Activated CD8-positive, alpha-beta memory T cell treated with anti-CD3 and anti-CD28 coated beads for 36 hours (primary cell): ENCODE results near the gene KLF6. TPM values are rescaled to one million over a fixed set of nuclear protein-coding genes. Genes with fewer than 3 reads are reported as not detected.

Source experiments
- CTCF ChIA-PET: fragments of 350-600 bp; sonication (Branson Sonifier 250); formaldehyde crosslinking; loops from one replicate; lab custom pipeline; 2021; ENCODE audit warnings: antibody characterized with exemption; lab: Charles Lee
- POLR2A ChIA-PET: fragments of 350-600 bp; sonication (Branson Sonifier 250); formaldehyde crosslinking; loops from one replicate; lab custom pipeline; 2021; ENCODE audit warnings: antibody characterized with exemption; lab: Charles Lee
- total RNA-seq, 2 experiments: library from RNA; stranded (reverse); gene quantifications; one replicate each; pipeline ENCODE4 v1.2.3, GENCODE V29; 2021

KLF6 gene
- total RNA-seq, 2 experiments from 2014 or later = 124 to 128 TPM

DNA sequence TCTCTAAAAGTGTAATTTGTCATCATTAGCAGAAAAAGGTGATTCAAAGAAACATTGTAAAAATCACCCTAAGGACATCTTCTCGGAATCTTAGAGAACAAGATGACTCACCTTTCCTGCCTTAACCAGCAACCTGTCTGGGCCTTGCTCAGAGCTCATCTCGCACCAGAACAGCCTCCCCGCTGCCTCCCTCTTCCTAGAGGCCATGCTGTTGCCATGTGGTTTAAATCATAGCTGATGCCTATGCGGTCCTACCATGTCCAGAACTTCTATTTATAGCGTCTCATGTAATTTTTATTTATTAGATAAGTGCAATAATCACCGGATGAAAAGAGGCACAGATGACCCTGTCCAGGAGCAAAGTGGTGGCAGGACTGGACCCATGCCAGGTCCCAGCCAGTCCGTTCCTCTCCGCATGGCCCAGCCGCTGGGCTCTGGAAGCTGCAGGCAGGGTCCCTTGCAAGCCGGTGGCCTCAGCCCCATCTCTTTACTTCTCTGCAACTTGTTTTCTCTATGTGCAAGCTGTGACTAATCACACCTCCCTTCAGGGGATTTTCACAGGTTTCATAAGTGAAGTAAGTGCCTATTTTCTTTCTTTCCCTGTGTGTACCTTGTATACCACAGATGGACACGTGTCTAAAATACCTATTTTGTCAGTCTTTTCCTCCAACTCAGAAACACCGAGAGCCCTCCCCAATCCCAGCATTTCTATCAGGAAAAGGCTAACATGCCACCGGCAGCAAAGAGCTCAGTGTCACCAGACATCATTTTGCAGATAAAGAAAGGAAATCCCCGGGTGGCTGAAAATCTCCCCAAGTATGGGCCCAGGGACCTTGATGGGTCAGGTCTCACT is 27.1 kb downstream of the KLF6 start:
- ChIA-PET CTCF (interaction anchor here (0.9 to 2.2 kb wide), 5 partner anchors 18 to 560 kb away, joined by 3 to 12 read pairs (median 6); no protein-coding TSS in a partner anchor), POLR2A (interaction anchor here (0.6 to 5.0 kb wide), 12 partner anchors 16 to 560 kb away, joined by 3 to 68 read pairs (median 6); partner anchors contain the start of gene KLF6)

DNA sequence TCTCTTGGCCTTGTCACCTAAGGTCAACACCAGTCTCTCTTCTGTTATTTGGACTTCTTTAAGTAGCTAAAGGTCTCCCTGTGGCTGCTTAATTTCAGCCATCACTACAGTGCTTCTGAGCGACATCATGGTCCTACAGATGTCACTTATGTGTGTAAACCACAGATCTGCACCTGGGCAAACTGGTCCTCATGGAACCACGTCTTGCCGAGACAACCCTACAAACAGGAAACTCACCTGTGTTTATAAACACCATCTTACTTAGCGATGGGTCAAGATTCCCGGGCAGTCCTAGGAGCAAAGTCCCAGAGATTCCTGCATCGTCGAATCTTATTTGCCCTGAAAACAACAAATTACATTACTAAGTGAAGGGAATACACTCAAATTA is 27.8 kb downstream of the KLF6 start:
- POLR2A ChIA-PET = interaction anchor here (0.9 to 5.0 kb wide), 9 partner anchors 15 to 134 kb away, joined by 4 to 68 read pairs (median 8); partner anchors contain the start of gene KLF6
- CTCF ChIA-PET = interaction anchor here (0.9 to 2.2 kb wide), 5 partner anchors 17 to 560 kb away, joined by 3 to 12 read pairs (median 6); no protein-coding TSS in a partner anchor

DNA sequence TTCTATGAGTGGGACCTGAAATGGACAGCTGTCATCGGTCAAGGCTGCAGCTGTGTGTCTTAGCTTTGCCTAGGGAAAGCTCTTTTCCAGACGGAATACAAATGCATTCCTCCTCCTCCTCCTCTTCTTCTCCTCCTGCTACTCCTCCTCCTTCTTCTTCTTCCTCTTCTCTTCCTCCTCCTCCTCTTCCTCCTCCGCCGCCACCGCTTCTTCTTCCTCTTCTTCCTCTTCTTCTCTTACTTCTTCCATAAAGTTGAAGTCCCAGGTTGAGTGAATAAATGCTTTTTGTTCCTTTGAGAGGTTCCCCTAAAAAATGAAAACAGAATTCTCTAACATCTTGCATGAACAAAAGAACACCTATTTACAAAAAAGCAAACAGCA is 28.7 kb downstream of the KLF6 start:
- POLR2A ChIA-PET = interaction anchor here (0.6 to 5.0 kb wide), 4 partner anchors 11 to 54 kb away, joined by 3 to 68 read pairs (median 6); partner anchors contain the start of gene KLF6
- CTCF ChIA-PET = interaction anchor here (1.2 to 1.4 kb wide), 2 partner anchors 16 to 25 kb away, joined by 3 to 4 read pairs; no protein-coding TSS in a partner anchor

DNA sequence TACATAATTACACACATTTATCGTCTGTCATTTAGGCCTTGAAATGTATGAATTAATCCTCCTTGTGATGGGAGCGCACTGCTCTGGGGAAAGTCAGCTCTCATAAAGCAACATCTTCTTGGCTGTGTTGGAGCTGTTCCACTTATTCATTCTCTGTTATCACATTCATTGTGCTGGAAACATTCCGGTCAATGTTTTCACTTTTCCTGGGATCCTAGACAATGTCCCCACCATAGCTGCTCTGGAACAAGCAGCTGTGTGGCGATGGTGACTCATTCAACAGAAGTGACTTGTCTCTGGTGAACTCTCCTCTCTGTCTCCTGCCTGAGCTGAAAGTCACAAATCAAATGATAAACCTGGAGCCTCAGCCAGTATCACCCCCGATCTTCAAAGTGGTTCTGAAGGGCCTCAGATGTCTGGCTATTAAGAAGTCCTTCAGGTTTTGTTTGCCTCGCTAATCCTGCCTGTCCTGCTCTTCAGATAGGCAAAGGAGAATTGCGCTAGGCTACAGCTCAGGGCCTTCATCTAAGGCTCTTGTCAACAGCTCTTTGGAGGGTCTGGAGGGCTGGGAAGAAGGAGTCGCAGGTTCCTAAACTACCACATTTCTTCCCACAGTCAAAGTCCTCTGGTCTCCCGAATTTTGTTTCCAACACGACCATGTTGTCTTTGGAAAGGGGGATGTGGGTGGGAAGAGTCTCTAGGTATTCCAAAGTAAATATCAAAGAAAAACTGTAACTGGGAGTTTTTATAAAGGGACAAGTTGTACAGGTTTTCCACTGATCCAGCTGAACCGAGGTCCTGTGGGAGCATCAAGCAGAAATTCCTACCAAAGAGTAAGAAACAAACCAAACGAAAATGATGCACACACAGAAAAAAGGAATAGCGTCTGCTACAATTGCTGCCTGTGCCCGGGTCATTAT is 29.3 kb downstream of the KLF6 start:
- ChIA-PET POLR2A (interaction anchor here (1.1 to 5.0 kb wide), 3 partner anchors 20 to 55 kb away, joined by 3 to 68 read pairs (median 3); partner anchors contain the start of gene KLF6), CTCF (interaction anchor here (1.0 to 1.4 kb wide), 3 partner anchors 8 to 26 kb away, joined by 3 to 4 read pairs (median 3); no protein-coding TSS in a partner anchor)

DNA sequence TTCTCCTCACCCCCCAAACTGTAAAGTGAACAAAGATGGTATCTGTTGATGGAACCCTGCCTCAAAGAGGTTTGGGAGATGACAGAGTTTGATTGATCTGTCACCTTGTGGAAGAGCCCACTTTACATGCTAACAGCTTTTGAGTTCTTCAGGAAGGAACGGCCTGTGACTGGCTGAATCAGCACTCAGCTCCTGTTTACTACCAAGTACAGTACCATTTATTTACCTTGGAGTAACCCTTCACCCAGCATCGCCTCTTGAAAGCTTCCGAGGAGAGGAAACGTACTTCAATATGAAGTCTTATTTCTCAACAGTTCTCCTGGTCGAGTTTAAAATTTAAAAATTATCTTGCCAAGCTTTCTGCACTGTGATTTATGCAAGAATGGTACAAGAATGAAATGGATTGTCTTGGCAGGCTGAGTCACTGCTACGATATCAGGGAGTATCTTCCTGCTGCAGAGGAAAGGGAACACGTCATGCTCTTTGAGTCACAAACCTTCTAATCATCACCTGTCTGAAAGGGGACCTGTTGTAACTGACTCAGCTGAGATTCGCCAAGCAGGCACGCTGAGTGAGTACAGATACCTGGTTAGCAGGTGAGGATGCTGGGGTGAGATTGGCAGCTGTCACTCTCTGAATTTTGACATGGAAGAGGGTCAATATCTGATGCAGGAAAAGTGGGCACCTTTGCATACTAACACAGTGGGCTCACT is 30.1 kb downstream of the KLF6 start:
- ChIA-PET CTCF (interaction anchor here (1.0 to 1.2 kb wide), 2 partner anchors 9 to 27 kb away, joined by 3 read pairs; no protein-coding TSS in a partner anchor), POLR2A (interaction anchor here (0.6 to 5.0 kb wide), 5 partner anchors 15 to 56 kb away, joined by 3 to 68 read pairs (median 3); partner anchors contain the start of gene KLF6)

DNA sequence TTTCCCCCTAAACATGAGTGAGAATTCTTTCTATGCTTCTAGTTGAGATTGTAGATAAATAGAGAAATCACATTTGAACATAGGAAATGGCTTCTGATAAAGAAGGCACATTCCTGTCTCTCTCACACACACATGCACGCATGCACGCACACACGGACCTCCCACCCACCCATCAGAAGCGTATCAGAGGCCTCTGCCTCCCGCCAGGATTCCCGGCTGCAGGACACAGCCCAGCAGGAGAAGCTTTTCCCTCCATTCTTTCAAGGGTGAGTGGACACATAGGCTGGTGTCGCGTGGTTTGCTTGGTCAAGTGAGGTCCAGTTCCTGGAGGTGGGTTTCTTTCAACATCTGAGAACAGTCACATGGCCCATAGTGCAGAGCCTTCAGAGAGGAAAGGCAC is 34.2 kb downstream of the KLF6 start:
- ChIA-PET CTCF (interaction anchor here (1.2 kb wide), 1 partner anchor 25 kb away, joined by 3 read pairs; no protein-coding TSS in a partner anchor), POLR2A (no interaction called here)

DNA sequence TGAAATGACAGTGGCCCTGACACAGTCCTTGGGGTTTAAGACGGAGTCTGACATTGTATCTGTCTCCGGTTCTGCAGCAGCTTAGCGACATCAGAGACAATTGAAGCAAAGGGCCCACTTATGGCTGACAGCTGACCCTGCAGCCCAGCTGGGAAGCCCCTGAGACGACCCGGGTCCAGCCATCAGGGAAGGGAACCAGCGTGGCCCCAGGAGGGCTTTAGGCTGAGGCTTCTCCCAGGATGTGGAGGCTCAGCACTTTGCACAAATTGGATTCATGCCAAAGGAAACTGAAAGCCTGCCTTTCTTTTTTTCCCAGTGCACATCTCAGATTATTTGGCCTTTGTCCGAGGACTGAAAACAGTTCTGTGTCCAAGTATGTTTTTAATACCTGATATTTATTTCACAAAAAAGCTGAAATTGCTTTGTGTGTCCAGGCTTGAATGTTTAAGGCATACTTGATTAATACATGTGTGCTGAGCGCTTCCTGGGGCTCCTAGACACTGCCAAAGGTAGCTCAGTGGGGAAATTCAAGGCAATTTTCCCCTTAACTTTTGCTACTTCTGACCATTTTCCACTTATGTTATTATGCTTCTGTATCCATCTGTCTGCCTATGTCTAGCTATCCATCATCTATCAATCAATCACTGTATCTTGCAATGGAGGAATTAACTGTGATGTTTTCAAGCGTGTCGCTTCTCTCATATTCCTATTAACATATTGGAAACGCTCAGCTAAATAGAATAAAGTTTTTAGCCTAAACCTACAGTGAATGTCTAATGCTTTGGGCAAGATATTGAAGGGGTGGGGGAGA is 34.8 kb downstream of the KLF6 start:
- CTCF ChIA-PET = interaction anchor here (1.2 kb wide), 1 partner anchor 26 kb away, joined by 3 read pairs; no protein-coding TSS in a partner anchor
- POLR2A ChIA-PET = no interaction called here

DNA sequence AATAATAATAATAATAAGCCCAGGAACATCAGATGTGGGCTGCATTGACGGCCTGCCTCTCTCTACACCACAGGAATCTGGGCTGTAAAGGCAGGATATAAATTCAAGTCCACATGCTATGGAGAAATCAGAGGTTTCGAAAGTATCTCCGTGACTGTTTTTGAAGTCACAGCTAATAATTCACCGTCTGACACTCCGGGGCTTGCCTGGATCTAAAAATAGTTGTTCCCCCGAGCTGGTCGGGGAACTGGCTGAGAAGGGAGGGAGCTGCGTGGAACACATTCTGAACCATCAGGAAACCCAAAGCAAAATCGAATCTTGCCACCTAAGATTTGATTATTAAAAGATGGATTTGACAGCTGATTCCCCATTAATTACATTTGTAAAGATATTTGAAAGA is 35.4 kb downstream of the KLF6 start:
- ChIA-PET POLR2A (no interaction called here), CTCF (no interaction called here)

DNA sequence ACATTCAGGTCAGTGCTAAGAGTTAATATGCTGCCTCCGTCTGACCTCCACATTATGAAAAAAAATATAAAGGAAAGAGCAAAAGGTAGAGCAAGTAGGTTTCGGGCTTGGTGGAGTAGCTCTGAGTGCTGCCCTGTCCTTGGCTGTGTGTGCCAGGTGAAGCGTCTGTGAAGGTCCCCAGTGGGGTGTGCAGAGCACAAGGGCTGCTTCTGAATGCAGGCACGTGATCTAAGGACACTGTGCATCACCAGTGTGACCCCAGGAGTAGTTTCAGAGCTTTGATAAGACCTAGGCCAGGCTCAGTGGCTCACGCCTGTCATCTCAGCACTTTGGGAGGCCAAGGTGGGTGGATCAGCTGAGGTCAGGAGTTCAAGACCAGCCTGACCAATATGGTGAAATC is 36.0 kb downstream of the KLF6 start:
- ChIA-PET POLR2A (no interaction called here), CTCF (no interaction called here)

DNA sequence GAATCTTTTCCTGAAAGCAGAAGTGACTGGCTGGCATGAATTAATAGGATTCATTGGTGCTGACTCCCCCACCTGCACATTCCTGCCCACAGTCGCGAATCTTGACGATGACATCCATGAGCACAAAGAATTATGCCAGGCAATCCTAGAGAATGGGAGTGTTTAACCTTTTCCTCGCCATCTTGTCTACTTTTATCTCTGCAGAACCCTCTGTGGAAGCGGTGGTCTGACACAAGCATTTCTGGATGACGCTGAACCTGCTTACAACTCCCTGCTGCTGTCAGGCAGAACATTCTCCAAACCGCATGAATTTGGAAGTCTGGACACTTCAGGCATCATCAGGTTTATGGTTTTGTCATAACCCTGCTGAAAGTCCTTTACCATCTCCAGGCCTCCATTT is 36.5 kb downstream of the KLF6 start:
- ChIA-PET POLR2A (no interaction called here), CTCF (no interaction called here)

DNA sequence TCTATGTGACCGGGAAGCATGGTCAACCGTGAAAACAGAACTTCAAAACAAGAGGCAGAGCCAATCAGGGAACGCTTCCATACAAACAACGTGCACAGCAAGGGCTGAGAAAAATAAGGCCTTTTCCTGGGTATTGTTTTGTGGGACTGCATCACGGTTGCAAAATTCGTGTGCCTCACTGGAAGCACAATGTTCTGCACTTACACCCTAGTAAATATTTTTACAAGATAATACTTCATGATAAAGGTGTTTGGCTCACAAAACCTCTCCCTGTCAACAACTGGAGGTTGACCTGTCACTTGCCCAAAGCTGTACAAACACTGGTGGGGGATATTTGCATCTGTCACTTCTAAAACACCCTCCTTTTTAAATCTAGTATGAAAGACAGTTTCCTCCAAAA is 37.0 kb downstream of the KLF6 start:
- CTCF ChIA-PET = no interaction called here
- POLR2A ChIA-PET = no interaction called here

DNA sequence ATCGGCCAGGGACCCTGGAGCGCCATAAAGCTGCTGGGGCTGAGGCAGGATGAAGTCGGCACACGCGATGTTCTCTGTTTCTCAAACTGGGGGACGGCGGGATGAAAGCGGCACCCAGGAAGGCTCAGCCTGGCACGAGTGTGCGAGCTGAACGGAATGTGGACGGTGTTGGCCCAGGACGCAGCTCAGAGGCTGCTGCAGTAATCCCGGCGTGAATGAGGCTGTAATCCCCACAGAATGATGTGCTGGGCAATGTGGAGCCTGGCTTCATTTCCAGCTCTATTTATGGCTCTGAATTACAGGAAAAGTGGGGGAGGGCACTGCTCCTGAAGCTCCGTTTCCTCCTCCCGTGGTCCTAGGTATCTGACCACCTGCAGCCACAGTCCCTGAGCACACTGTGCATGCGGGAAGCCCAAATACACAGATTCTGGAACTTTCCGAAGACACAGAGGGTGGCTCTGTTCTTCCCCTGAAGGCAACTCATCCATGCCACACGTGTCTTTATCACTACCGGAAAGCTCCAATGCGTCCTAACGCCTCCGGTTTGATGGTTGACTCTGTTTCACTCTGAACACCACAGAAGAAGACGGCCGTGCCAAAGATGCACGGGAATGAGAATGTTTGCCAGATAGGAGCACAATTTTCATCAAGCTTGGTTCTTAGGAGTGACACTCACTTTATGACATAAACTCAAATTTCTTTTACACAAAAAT is 37.6 kb downstream of the KLF6 start:
- ChIA-PET CTCF (no interaction called here), POLR2A (no interaction called here)

DNA sequence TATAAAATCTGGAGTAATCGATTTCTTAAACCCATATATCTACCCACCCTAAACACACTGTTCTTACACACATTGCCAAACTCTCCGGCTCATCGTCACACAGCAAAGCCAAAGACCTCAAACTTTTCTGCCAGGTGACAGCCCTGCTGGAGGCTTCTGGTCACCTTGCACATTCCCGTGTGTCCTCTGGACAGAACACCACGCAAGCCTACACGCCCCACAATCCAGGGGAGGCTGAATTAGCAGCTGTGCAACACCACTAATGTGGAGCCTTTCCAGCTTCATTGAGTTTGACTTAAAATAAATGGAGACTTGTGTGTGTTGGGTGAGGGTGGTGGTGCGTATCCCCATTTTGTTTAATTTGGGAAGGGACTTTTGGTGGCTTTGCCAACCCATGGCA is 38.4 kb downstream of the KLF6 start:
- CTCF ChIA-PET = interaction anchor here (0.6 kb wide), 1 partner anchor 231 kb away, joined by 3 read pairs; no protein-coding TSS in a partner anchor
- POLR2A ChIA-PET = no interaction called here

DNA sequence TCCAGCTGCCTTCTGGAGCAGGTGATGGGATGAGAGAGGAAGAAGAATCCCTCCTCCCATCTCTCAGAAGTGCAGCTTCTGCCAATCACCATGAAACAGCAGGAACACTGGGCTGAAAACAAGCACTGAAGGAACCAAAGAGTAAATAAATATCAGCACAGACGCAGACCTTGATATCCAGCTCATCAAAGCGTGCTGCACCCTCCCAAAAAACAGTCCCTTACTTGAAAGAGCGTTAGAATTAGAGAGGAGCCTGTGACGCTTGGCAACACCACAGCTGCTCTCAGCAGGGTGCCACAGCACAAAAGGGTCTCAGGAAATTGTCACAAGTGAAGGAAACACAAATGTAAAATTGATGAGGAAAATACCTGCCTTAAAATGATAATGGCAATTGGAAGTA is 39.5 kb downstream of the KLF6 start:
- CTCF ChIA-PET = no interaction called here
- POLR2A ChIA-PET = interaction anchor here (1.1 kb wide), 1 partner anchor 11 kb away, joined by 3 read pairs; no protein-coding TSS in a partner anchor

DNA sequence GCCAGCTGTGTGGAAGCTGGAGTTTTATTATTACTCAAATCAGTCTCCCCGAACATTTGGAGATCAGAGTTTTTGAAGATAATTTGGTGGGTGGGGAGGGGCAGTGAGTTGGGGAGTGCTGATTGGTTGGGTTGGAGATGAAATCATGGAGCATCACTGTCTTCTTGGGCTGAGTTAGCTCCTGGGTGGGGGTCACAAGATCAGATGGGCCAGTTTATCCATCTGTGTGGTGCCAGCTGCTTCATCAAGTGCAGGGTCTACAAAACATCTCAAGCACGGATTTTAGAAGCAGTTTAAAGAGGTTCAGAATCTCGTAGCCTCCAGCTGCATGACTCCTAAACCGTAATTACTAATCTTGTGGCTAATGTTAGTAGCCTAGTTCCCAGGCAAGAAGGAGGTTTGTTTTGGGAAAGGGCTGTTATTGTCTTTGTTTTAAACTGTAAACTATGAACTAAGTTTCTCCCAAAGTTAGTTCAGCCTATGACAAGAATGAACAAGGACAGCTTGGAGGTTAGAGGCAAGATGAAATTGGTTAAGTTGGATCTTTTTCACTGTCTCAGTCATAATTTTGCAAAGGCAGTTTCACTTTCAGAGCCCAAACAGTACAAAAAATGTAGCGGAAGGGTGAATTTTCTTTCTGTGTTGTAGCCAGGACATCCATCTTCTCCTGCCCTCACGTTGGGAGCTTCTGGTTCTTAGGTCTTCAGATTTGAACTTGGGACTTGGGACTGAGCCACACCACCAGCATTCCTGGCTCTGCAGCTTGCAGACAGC is 43.1 kb downstream of the KLF6 start:
- POLR2A ChIA-PET = interaction anchor here (0.8 to 2.4 kb wide), 5 partner anchors 16 to 40 kb away, joined by 3 to 21 read pairs (median 4); no protein-coding TSS in a partner anchor
- CTCF ChIA-PET = interaction anchor here (1.0 to 2.6 kb wide), 3 partner anchors 21 to 40 kb away, joined by 3 to 11 read pairs (median 3); no protein-coding TSS in a partner anchor
